Limb (tissue), 2 donors: ENCODE measurements around the gene CIAPIN1.
"Not testable (repeated sequence)": the region's sequence is repeated elsewhere in the genome, so short reads cannot be mapped to it uniquely, and the experiment has no call there.

Experiments used
- DNase-seq, 2 donors: peaks; one replicate each; pipeline ENCODE4 v3.0.0-alpha.2; 2016; ENCODE audit errors: extremely low spot score in 2 of 2

The CIAPIN1 gene

GRCh38 chr16:57440551-57440950, 6.6 kb downstream of the CIAPIN1 start:
- DNase-seq: not testable (repeated sequence)

- DNase-seq: not testable (repeated sequence)
Observed at GRCh38 chr16:57439947-57440346, 7.2 kb downstream of the CIAPIN1 start.

GRCh38 chr16:57435838-57436237, 11.3 kb downstream of the CIAPIN1 start:
- no peak for DNase-seq

- DNase-seq: no peak
Observed at GRCh38 chr16:57434003-57434402, 13.2 kb downstream of the CIAPIN1 start.

- DNase-seq: no peak
Observed at GRCh38 chr16:57432989-57433388, 14.2 kb downstream of the CIAPIN1 start.

GRCh38 chr16:57432505-57432904, 14.7 kb downstream of the CIAPIN1 start:
- DNase-seq: no peak

- no peak for DNase-seq
Observed at GRCh38 chr16:57430955-57431354, 16.2 kb downstream of the CIAPIN1 start.

GRCh38 chr16:57427824-57428223, 19.4 kb downstream of the CIAPIN1 start:
- no peak for DNase-seq

GRCh38 chr16:57427307-57427706, 19.9 kb downstream of the CIAPIN1 start:
- DNase-seq: no peak

GRCh38 chr16:57426356-57426755, 20.8 kb downstream of the CIAPIN1 start:
- peak in 1 of 2 donors; percentile 6 for DNase-seq

- DNase-seq: no peak
Observed at GRCh38 chr16:57424583-57424982, 22.6 kb downstream of the CIAPIN1 start.

GRCh38 chr16:57423152-57423551, 24.0 kb downstream of the CIAPIN1 start:
- DNase-seq: no peak

GRCh38 chr16:57422026-57422944, 24.9 kb downstream of the CIAPIN1 start:
- DNase-seq: peak; percentile 67 to 81

- no peak for DNase-seq
Observed at GRCh38 chr16:57419506-57419905, 27.7 kb downstream of the CIAPIN1 start.

GRCh38 chr16:57416084-57416483, 31.1 kb downstream of the CIAPIN1 start:
- no peak for DNase-seq

- DNase-seq: no peak
Observed at GRCh38 chr16:57413733-57414132, 33.5 kb downstream of the CIAPIN1 start.

GRCh38 chr16:57413301-57413730, 33.9 kb downstream of the CIAPIN1 start:
- DNase-seq: no peak

- DNase-seq: no peak
Observed at GRCh38 chr16:57412584-57412983, 34.6 kb downstream of the CIAPIN1 start.

GRCh38 chr16:57411362-57411976, 35.7 kb downstream of the CIAPIN1 start:
- no peak for DNase-seq

GRCh38 chr16:57409870-57410587, 37.2 kb downstream of the CIAPIN1 start:
- no peak for DNase-seq

- DNase-seq: no peak
Observed at GRCh38 chr16:57409065-57409464, 38.1 kb downstream of the CIAPIN1 start.
